HS-5 (cell line): ENCODE data around the gene UTP14C.
"Not testable (repeated sequence)": the region's sequence is repeated elsewhere in the genome, so short reads cannot be mapped to it uniquely, and the experiment has no call there.

ENCODE experiments used
- DNase-seq: peaks from one replicate; pipeline ENCODE4 v3.0.0-alpha.2; 2012; ENCODE audit warnings: low read depth

Gene UTP14C

GRCh38 chr13:52043675-52044074 is 19.2 kb downstream of the UTP14C start:
- no peak for DNase-seq

DNA sequence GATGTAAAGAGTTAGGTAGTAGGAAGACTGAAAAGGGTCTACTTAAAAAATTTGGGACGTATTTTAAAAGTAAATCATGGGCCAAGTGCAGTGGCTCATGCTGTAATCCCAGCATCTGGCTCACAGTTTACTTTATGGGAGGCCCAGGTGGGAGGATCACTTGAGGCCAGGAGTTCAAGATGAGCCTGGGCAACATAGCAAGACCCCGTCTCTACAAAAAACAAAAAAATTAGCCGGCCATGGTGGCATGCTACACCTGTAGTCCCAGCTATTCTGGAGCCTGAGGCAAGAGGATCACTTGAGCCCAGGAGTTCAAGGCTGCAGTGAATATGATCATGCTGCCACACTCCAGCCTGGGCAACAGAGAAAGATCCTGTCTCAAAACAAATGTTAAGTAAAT is 23.0 kb downstream of the UTP14C start:
- DNase-seq = no peak

DNA sequence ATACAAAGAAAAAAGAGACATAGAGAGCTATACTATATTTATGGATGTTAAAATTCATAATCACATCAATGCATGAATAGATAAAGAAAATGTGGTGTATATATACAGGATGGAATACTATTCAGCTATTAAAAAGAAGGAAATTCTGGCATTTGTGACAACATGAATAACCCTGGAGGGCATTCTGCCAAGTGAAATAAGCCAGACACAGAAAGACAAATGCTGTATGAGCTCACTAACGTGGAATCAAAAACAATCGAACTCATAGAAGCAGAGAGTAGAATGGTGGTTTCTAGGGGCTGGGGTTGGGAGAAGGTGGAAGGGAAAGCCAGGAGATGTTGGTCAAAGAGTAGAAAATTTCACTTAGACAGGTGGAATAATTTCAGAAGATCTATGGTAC is 24.0 kb downstream of the UTP14C start:
- DNase-seq = no peak

- DNase-seq = no peak
Measured at GRCh38 chr13:52051400-52051799, 26.9 kb downstream of the UTP14C start.

- no peak for DNase-seq
Measured at GRCh38 chr13:52053460-52053859, 29.0 kb downstream of the UTP14C start.

DNA sequence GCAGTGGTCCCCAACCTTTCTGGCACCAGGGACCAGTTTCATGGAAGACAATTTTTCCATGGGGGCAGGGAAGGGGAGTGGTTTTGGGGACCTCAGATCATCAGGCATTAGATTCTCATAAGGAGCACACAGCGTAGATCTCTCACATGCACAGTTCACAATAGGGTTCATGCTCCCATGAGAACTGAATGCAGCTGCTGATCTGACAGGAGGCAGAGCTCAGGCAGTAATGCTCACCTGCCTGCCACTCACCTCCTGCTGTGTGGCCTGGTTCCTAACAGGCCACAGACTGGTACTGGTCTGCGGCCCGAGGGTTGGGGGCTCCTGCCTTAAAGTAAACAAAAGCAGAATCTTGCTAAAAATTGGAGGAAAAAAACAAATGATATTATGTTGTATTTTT is 36.6 kb downstream of the UTP14C start:
- DNase-seq = not testable (repeated sequence)

- no peak for DNase-seq
Measured at GRCh38 chr13:52061587-52061986, 37.1 kb downstream of the UTP14C start.

GRCh38 chr13:52067237-52067636 is 42.7 kb downstream of the UTP14C start:
- DNase-seq = no peak

- peak; percentile 20 for DNase-seq
Measured at GRCh38 chr13:52070929-52071523, 46.5 kb downstream of the UTP14C start.
